GM23248 (cell line): Measurements from ENCODE around the gene CAMKMT. TPM values are rescaled to one million over a fixed set of nuclear protein-coding genes. Genes with fewer than 3 reads are reported as not detected.

Experiments
- DNase-seq: peaks from one replicate; pipeline ENCODE4 v3.0.0-alpha.2; 2015
- H2AFZ ChIP-seq: fragments of 200-600 bp; sonication (generic); 2 replicates; pipeline ENCODE4 v1.6.1; 2016; ENCODE audit warnings: antibody characterized with exemption
- H3F3A ChIP-seq: fragments of 200-600 bp; sonication (generic); 2 replicates; pipeline ENCODE4 v1.6.1; 2016; ENCODE audit warnings: mild to moderate bottlenecking, antibody characterized with exemption, mixed run types; ENCODE audit not compliant: insufficient read depth
- H3K27ac ChIP-seq: fragments of 200-600 bp; sonication (generic); 2 replicates; pipeline ENCODE4 v1.5.1; 2016; ENCODE audit warnings: mild to moderate bottlenecking
- H3K27me3 ChIP-seq: fragments of 200-600 bp; sonication (generic); replicated peaks from 2 replicates; pipeline ENCODE4 v1.6.1; 2016; ENCODE audit warnings: mild to moderate bottlenecking; ENCODE audit not compliant: insufficient read depth
- H3K36me3 ChIP-seq: fragments of 200-600 bp; sonication (generic); 2 replicates; pipeline ENCODE4 v1.6.1; 2016; ENCODE audit warnings: low read depth, mild to moderate bottlenecking
- H3K4me1 ChIP-seq: fragments of 200-600 bp; sonication (generic); 2 replicates; pipeline ENCODE4 v1.6.1; 2016; ENCODE audit warnings: mild to moderate bottlenecking; ENCODE audit not compliant: insufficient read depth
- H3K4me2 ChIP-seq: fragments of 200-600 bp; sonication (generic); one replicate; pipeline ENCODE4 v1.6.1; 2016; ENCODE audit warnings: mild to moderate bottlenecking; ENCODE audit not compliant: unreplicated experiment
- H3K4me3 ChIP-seq: fragments of 200-600 bp; sonication (generic); 2 replicates; pipeline ENCODE4 v1.5.1; 2016; ENCODE audit warnings: mild to moderate bottlenecking
- H3K79me2 ChIP-seq: fragments of 200-600 bp; sonication (generic); 2 replicates; pipeline ENCODE4 v1.6.1; 2016; ENCODE audit warnings: mild to moderate bottlenecking; ENCODE audit not compliant: insufficient read depth
- H3K9ac ChIP-seq: fragments of 200-600 bp; sonication (generic); 2 replicates; pipeline ENCODE4 v1.6.1; 2016; ENCODE audit warnings: mild to moderate bottlenecking
- H3K9me2 ChIP-seq: fragments of 200-600 bp; sonication (generic); 2 replicates; pipeline ENCODE4 v1.6.1; 2016; ENCODE audit warnings: mixed run types, mild to moderate bottlenecking, moderate library complexity; ENCODE audit not compliant: insufficient read depth
- H3K9me3 ChIP-seq: fragments of 200-600 bp; sonication (generic); one replicate; pipeline ENCODE4 v1.6.1; 2017; ENCODE audit warnings: low read depth
- H4K20me1 ChIP-seq: fragments of 200-600 bp; sonication (generic); 2 replicates; pipeline ENCODE4 v1.6.0; 2016; ENCODE audit not compliant: insufficient read depth
- EZH2 ChIP-seq: fragments of 200-600 bp; sonication (generic); IDR thresholded peaks from 2 replicates; pipeline ENCODE4 v1.6.1; 2018; ENCODE audit warnings: antibody characterized with exemption, mild to moderate bottlenecking; ENCODE audit not compliant: insufficient read depth, poor library complexity, severe bottlenecking
- EZH2phosphoT487 ChIP-seq: fragments of 200-600 bp; sonication (generic); IDR thresholded peaks from 2 replicates; pipeline ENCODE4 v1.6.1; 2018; ENCODE audit warnings: antibody characterized with exemption, moderate library complexity, mild to moderate bottlenecking, low read depth; ENCODE audit not compliant: insufficient read depth
- WGBS, 2 experiments: methylation state at CpG; one replicate each; pipeline ENCODE4 v1.1.6; 2015 to 2017; ENCODE audit warnings: low lambda C conversion rate in 2 of 2, low coverage in 1 of 2; ENCODE audit errors: missing lambda C conversion rate in 2 of 2; 5-methylcytosine and 5-hydroxymethylcytosine counted together
- in situ Hi-C: fragments of 300-500 bp; cut with MboI; formaldehyde crosslinking; loops from 2 replicates; pipeline ENCODE4 v1.15.0; 2020
- polyA plus RNA-seq: library from polyadenylated mRNA; unstranded; fragments of >200 nt; fragmentation: Nextera tagmentation; extraction: Ambion mirVana; gene quantifications from 2 replicates; pipeline ENCODE4 v1.2.1, GENCODE V29; 2016
- total RNA-seq: library from RNA; depleted of rRNA; stranded (reverse); fragments of >200 nt; shearing (Covaris generic); gene quantifications from 2 replicates; pipeline ENCODE4 v1.2.3, GENCODE V29; 2014

The CAMKMT gene
- total and polyA plus RNA-seq, 2 experiments from 2014 or later = 3.1 to 6.9 TPM

- no peak for TF ChIP-seq EZH2
- TF ChIP-seq EZH2phosphoT487 = no peak
- Histone ChIP-seq H3K27ac (no peak overlapping the region), H3K4me1 (peaks cover 2% of the 10 kb centered on the region; the same call in 1 of the 2 replicates), H4K20me1 (no peaks in the 10 kb centered on the region), H3K4me2 (no peak overlapping the region), H2AFZ (no peak overlapping the region), H3K27me3 (no peaks in the 10 kb centered on the region), H3K4me3 (no peak overlapping the region), H3K36me3 (peaks cover 40% of the 10 kb centered on the region), H3K9me3 (no peaks in the 10 kb centered on the region), H3K9me2 (no peaks in the 10 kb centered on the region), H3K9ac (no peak overlapping the region), H3K79me2 (peaks cover 7% of the 10 kb centered on the region; the same call in 1 of the 2 replicates), H3F3A (no peaks in the 10 kb centered on the region)
- 97 to 100% methylated on average over 2 of the region's 2 CpGs for WGBS, 2 experiments
- DNase-seq = peak; percentile 6
- in situ Hi-C loops = no loop called here
Observed at GRCh38 chr2:44335806-44336538, 25.8 kb upstream of the CAMKMT start.

- Histone ChIP-seq H3K9me3 (no peaks in the 10 kb centered on the region), H3K27ac (no peak overlapping the region), H3K4me1 (peaks cover 9% of the 10 kb centered on the region), H3K9me2 (no peaks in the 10 kb centered on the region), H3K79me2 (peaks cover 22% of the 10 kb centered on the region), H4K20me1 (no peaks in the 10 kb centered on the region), H3K36me3 (peaks cover 66% of the 10 kb centered on the region), H3K9ac (no peak overlapping the region), H3F3A (peaks cover 4% of the 10 kb centered on the region; the same call in 1 of the 2 replicates), H3K27me3 (no peaks in the 10 kb centered on the region), H2AFZ (no peak overlapping the region), H3K4me2 (no peak overlapping the region), H3K4me3 (no peak overlapping the region)
- peak; percentile 21 for DNase-seq
- in situ Hi-C loops = no loop called here
- TF ChIP-seq EZH2phosphoT487 = no peak
- no peak for TF ChIP-seq EZH2
- WGBS, 2 experiments = 93 to 94% methylated on average over 1 of the region's 1 CpG
Observed at GRCh38 chr2:44342854-44343253, 18.9 kb upstream of the CAMKMT start.

- in situ Hi-C loops = no loop called here
- peak overlapping the region; percentile 74 for H3K4me2 ChIP-seq
- H3K27ac ChIP-seq = no peak overlapping the region
- TF ChIP-seq EZH2phosphoT487 = no peak
- no peak for TF ChIP-seq EZH2
- H3K36me3 ChIP-seq = peaks cover 26% of the 10 kb centered on the region
- no peaks in the 10 kb centered on the region for H3K27me3 ChIP-seq
- H3K4me3 ChIP-seq = no peak overlapping the region
- H3K9me3 ChIP-seq = no peaks in the 10 kb centered on the region
- H4K20me1 ChIP-seq = no peaks in the 10 kb centered on the region
- 34 to 38% methylated on average over 2 of the region's 2 CpGs for WGBS, 2 experiments
- H3K79me2 ChIP-seq = peaks cover 45% of the 10 kb centered on the region
- H3K9ac ChIP-seq = no peak overlapping the region
- peaks cover 31% of the 10 kb centered on the region for H3F3A ChIP-seq
- DNase-seq = no peak
- no peaks in the 10 kb centered on the region for H3K9me2 ChIP-seq
- H2AFZ ChIP-seq = no peak overlapping the region
- peaks cover 39% of the 10 kb centered on the region for H3K4me1 ChIP-seq
Observed at GRCh38 chr2:44347526-44347925, 14.2 kb upstream of the CAMKMT start.

GRCh38 chr2:44348400-44348799 lies 13.3 kb upstream of the CAMKMT start:
- peak overlapping the region; percentile 15 for H3K27ac ChIP-seq
- H3K4me2 ChIP-seq = peak overlapping the region; percentile 74
- no peak overlapping the region for H3K9ac ChIP-seq
- H3K79me2 ChIP-seq = peaks cover 51% of the 10 kb centered on the region
- peaks cover 39% of the 10 kb centered on the region for H3K4me1 ChIP-seq
- H3K4me3 ChIP-seq = peak overlapping the region; percentile 23; the same call in 1 of the 2 replicates
- H4K20me1 ChIP-seq = no peaks in the 10 kb centered on the region
- H2AFZ ChIP-seq = no peak overlapping the region
- peak; percentile 86 for DNase-seq
- in situ Hi-C loops = no loop called here
- TF ChIP-seq EZH2phosphoT487 = no peak
- TF ChIP-seq EZH2 = no peak
- H3K27me3 ChIP-seq = no peaks in the 10 kb centered on the region
- H3K9me2 ChIP-seq = no peaks in the 10 kb centered on the region
- H3K9me3 ChIP-seq = no peaks in the 10 kb centered on the region
- peaks cover 32% of the 10 kb centered on the region for H3F3A ChIP-seq
- 6% methylated on average over 2 of the region's 2 CpGs for WGBS, 2 experiments
- H3K36me3 ChIP-seq = peaks cover 19% of the 10 kb centered on the region
